GM19324 (cell line): ENCODE measurements around the gene ABCC12.

Source experiments
- ATAC-seq: cut with Tn5 transposase; IDR thresholded peaks from one replicate; pipeline ENCODE4 v1.9.1; 2021; ENCODE audit warnings: mild to moderate bottlenecking, moderate library complexity; ENCODE audit not compliant: unreplicated experiment, low FRiP score

ABCC12 gene

GRCh38 chr16:48133455-48134211 lies 22.2 kb downstream of the ABCC12 start:
- no peak for ATAC-seq

- ATAC-seq, result no peak
Measured at GRCh38 chr16:48132696-48133095, 23.1 kb downstream of the ABCC12 start.

- no peak for ATAC-seq
Measured at GRCh38 chr16:48131201-48131935, 24.4 kb downstream of the ABCC12 start.

- no peak for ATAC-seq
Measured at GRCh38 chr16:48129926-48130325, 25.9 kb downstream of the ABCC12 start.

DNA sequence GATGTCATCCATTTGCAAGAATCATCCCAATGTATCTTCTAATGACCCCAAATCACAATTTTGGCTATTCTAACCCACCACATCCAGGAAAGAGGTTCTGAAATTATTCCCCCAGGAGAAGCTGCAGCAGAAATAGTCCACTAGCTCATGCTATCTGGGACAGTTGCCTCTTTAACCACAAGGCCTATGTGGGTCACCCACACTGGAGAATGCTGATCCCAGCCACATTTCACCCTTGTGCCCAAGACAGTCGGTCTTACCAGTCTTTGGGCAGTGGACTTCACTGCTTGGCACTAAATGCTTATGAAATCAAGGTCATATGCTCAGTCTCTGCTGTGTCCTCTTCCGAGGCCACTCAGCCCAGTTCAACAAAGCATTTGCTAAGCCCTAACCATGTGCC lies 27.0 kb downstream of the ABCC12 start:
- ATAC-seq, result no peak

DNA sequence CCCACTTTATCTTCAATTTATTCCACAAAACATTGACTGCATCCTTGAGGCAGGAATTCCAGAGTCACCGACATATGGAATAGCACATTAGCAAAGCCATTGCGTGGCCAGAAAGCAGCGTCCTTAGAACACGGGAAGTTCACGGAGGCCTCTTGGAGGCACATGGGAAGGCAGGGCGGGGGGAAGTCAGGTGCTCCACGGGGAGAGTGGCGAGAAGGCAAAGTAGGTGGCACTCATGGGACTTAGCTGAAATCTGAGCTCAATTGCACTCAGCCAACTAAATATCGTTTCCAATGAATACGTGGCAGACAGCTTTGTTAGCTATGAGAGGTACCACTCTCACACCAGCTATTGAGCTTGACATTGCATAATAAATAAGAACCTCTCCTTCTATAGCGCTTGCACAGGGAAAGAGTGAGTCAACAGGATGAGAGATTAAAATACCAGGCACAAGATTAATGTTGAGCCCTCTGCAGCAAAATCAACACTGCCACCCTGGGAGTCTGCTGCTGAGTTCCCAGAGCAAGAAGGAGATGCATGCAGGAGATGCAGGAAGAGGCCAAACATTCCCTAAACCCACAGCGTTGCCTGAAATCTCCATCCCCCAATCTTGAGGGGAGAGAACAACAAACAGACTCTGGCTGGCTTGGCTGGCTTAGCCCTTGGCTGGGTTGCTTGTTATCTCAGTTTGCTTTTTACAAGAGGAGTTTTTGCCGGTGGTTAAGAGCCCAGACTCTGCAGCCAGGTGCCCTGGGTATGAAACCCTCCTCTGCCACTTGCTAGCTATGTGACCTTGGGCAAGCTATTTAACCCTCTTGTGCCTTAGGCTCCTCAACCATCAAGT lies 28.8 kb downstream of the ABCC12 start:
- ATAC-seq, result no peak

GRCh38 chr16:48125888-48126287 lies 29.9 kb downstream of the ABCC12 start:
- ATAC-seq, result no peak

- no peak for ATAC-seq
Measured at GRCh38 chr16:48124266-48124665, 31.5 kb downstream of the ABCC12 start.

DNA sequence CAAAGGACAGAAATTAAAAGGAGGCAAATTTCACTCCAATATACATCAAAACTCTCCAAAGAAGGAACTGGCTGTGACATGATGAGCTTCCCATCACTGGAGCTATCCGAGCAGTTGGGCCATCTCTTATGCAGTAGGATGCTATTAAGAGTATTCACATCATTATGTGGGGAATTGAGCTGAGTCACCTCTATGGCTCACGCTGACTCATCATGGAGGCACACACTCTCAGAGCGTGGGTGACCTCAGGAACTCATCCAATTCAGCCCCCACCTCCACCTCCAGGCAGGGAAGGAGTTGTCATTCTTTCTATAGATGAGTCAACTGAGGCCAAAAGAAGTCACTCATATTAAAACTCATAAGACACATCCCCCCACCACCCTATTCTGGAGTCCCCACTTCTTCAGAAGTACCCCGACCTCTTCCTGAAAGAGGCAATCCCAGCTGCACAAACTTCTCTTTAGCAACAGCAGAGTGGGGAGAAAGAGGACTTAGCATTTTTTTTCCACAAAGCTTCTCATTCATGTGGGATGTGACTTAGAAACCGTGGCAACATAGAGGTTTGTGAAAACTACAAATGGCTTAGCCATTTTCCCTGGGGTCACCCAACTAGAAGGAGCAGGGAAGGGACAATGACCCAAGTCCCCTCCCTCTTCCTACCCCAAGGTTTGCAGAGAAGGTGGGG lies 32.5 kb downstream of the ABCC12 start:
- ATAC-seq, result no peak

DNA sequence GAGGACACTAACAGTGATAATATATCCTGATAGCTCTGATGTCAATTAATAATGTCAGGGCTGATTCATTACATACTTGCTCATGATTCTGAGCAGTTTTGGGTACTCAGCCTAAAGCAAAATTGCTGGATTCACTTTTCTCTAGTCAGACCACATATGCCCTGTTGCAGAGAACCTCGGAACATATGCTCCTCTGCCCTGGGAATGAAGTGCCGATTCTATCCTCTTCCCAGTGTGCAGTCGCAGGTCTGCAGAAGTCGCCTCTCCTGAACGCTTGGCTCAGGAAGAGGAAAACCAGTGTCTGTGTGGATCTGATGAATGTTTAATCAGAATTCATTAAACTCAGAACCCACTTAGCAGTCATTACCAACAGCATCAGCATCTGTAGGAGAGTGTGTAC lies 34.5 kb downstream of the ABCC12 start:
- ATAC-seq, result no peak

DNA sequence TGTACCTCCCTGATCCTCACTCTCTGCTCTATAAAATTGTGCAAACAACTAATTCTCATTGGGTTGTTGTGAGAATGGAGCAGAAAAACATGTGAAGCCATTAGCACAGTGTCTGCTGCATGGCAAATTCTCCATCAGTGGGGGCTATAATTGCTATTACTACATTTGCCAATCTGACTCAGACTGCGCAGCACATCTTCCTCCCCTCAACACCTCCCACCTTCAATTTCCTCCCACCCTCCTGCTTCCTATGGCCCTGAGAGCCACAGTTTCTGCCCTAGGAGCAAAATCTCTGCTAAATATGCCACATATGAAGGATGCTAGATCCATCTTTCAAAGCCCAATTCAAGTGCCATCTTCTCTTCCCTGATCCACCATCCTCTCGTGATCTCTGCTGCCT lies 37.0 kb downstream of the ABCC12 start:
- no peak for ATAC-seq

GRCh38 chr16:48117217-48118105 lies 38.3 kb downstream of the ABCC12 start:
- ATAC-seq, result peak; percentile 52

GRCh38 chr16:48115299-48115698 lies 40.5 kb downstream of the ABCC12 start:
- no peak for ATAC-seq

GRCh38 chr16:48114410-48114809 lies 41.4 kb downstream of the ABCC12 start:
- ATAC-seq, result no peak

GRCh38 chr16:48113471-48113870 lies 42.3 kb downstream of the ABCC12 start:
- ATAC-seq, result no peak

DNA sequence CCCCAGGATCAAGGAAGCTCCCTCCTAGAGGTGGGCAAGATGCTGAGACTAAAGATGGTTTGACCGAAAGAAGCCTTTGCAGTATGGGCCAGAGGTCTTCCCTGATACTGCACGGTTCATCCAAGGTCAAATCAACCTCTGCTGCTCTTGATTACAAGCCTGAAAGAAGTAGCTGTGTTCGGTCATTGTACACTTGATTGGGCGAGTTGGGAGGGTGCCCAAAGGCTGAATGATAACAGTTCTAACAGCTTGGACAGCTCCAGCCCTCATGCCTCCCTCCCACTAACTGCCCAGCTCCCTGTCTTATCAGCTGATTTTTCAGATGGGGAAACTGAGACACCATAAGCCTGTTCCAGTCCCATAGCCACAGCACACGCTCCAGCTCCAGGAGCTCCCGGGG lies 42.8 kb downstream of the ABCC12 start:
- no peak for ATAC-seq

DNA sequence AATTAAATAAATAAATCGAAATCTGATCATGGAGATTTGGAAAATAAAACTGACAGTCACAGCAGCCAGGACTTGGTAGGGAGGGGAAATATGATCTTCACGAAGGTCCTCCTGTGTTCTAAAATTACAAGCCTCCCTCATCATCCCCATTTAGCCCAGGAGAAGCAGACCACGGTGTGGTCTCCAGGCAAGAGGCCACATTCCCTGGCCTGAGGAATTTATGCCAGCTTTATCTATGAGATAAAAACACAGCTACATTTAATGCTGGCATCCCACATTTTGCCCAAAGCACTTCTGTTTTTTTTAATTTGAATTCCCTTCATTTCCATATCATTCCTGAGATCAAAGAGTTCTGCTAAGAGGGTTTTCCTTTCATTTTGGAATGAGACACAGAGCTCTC lies 43.2 kb downstream of the ABCC12 start:
- no peak for ATAC-seq

DNA sequence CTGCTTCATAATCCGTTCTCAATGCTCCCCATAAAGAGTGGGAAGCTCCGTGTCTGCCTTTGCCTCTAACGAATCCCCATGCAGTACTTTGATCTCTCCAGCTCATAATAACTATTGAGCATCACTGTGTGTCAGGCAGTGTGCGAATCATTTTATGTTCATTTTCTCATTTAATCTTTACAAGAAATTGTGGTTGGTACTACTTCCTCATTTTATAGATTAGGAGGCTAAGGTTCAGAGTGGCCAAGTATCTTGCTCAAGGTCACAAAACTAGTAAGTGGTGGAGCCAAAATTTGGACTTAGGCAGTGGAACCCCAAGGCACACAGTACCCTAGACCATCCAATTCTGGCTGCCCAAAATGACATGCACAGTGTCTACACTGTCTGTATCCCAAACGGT lies 44.8 kb downstream of the ABCC12 start:
- ATAC-seq, result no peak

DNA sequence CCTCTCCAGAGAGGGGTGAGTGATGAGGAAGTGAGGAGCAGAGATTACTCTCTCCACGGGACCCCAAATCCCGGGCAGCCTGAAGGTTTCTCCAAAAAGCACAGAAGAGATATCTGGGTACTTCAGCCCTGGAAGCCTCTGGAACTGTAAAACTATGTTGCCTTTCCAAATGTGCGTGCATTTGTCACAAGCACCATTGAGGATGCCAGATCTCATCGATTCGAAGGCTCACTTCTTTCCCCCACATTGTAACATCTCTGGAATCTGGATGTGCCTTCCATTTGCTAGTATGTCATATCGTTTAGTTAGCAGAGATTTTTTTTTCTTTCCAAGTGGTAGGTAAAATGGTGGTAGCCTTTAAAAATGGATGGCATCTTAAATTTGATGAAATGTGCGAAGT lies 45.8 kb downstream of the ABCC12 start:
- ATAC-seq, result no peak

DNA sequence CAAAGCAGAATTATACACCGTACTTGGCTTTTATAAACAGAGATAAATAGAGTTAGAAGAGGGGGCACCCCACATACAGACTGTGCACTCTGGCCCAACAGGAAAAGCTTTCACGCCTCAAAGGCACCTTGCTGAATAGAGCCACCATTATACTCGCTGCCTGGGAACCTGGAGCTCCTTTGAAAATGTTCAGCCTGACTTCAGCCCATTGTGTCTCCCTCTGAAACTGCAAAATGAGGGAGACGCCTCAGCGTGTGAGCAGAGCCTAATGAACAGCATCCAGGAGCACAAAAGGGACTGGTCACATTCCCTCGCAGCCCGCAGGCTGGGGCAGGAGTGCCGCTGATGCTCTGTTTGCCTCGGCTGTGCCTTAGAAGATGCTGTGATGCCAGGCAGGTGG lies 46.3 kb downstream of the ABCC12 start:
- ATAC-seq, result no peak
